Gastrocnemius medialis (tissue), 4 donors: ENCODE results near the gene H2AZ2.

Source experiments
- CTCF ChIP-seq, 5 experiments: fragments of 450-650 bp in 3 of 5; fragments of 200-600 bp in 2 of 5; sonication (generic) in 2 of 5; IDR thresholded peaks in 4 of 5; conservative IDR thresholded peaks in 1 of 5; 1 replicate in 4 of 5; 2 replicates in 1 of 5; pipeline ENCODE4 v1.5.1; 2016 to 2019; ENCODE audit warnings: antibody characterized with exemption in 5 of 5, mild to moderate bottlenecking in 3 of 5, moderate library complexity in 3 of 5
- POLR2A ChIP-seq, 2 donors: fragments of 450-650 bp; IDR thresholded peaks; one replicate each; pipeline ENCODE4 v1.6.1; 2017; ENCODE audit warnings: antibody characterized with exemption in 2 of 2, mild to moderate bottlenecking in 2 of 2, moderate library complexity in 2 of 2

GRCh38 chr7:44852590-44852989 is 4.7 kb upstream of the H2AZ2 start:
- TF ChIP-seq POLR2A (IDR thresholded peaks at IDR 0.05), result no peak
- TF ChIP-seq CTCF (IDR thresholded peaks at IDR 0.05 in 4 of 5, conservative IDR thresholded peaks at IDR 0.05 in 1 of 5), result no peak
